Keratinocyte (primary cell): ENCODE data around the gene KLF2.

Experiments
- EZH2 ChIP-seq: IDR thresholded peaks from one replicate; pipeline ENCODE4 v1.6.1; 2012; ENCODE audit warnings: inconsistent platforms, mild to moderate bottlenecking, low read length, moderate library complexity
- TF ChIP-seq, protein P1 (sequence below), 3 experiments: IDR thresholded peaks in 1 of 3; conservative IDR thresholded peaks in 1 of 3; optimal IDR thresholded peaks in 1 of 3; 2 replicates in 2 of 3; 3 replicates in 1 of 3; pipeline versions ENCODE3 to v1.5.1; 2011; ENCODE audit warnings: low read length in 3 of 3, mild to moderate bottlenecking in 3 of 3, moderate library complexity in 2 of 3, control low read depth in 1 of 3, inconsistent platforms in 1 of 3; ENCODE audit not compliant: insufficient read depth in 2 of 3; ENCODE audit errors: extremely low read depth in 1 of 3

DNA sequence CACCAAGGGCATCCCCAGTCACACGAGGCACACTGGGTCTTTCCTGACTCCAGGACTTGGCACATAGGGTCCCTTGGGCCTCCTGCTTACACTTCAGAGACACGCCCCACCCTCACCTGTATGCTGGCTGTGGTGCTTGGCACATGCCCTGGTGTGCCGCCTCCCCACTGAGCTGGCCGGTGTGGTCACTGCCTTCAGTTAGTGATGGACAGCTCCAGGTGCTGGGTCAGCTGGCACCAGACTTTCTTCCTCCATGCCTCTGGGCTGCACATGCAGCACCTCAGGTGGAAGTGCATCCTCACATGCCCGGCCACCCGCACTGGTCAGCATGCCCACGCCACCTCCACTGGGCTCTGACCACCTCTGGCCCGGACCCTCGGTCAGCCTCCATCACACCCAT, 52.9 kb downstream of the KLF2 start:
- TF ChIP-seq, protein P1, sequence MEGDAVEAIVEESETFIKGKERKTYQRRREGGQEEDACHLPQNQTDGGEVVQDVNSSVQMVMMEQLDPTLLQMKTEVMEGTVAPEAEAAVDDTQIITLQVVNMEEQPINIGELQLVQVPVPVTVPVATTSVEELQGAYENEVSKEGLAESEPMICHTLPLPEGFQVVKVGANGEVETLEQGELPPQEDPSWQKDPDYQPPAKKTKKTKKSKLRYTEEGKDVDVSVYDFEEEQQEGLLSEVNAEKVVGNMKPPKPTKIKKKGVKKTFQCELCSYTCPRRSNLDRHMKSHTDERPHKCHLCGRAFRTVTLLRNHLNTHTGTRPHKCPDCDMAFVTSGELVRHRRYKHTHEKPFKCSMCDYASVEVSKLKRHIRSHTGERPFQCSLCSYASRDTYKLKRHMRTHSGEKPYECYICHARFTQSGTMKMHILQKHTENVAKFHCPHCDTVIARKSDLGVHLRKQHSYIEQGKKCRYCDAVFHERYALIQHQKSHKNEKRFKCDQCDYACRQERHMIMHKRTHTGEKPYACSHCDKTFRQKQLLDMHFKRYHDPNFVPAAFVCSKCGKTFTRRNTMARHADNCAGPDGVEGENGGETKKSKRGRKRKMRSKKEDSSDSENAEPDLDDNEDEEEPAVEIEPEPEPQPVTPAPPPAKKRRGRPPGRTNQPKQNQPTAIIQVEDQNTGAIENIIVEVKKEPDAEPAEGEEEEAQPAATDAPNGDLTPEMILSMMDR (optimal IDR thresholded peaks at IDR 0.05 in 1 of 3, IDR thresholded peaks at IDR 0.05 in 1 of 3, conservative IDR thresholded peaks at IDR 0.05 in 1 of 3; ENCODE audit: extremely low read depth in 1 of 3, insufficient read depth in 2 of 3, low read length in 3 of 3): no peak
- TF ChIP-seq EZH2: no peak
